Measurements from ENCODE around the gene FAM168B. TPM values are rescaled to one million over a fixed set of nuclear protein-coding genes. Genes with fewer than 3 reads are reported as not detected.

FAM168B gene
- total RNA-seq, 4 donors from 2014 or later = 54.5 to 95.8 (median 81.5) TPM

DNA sequence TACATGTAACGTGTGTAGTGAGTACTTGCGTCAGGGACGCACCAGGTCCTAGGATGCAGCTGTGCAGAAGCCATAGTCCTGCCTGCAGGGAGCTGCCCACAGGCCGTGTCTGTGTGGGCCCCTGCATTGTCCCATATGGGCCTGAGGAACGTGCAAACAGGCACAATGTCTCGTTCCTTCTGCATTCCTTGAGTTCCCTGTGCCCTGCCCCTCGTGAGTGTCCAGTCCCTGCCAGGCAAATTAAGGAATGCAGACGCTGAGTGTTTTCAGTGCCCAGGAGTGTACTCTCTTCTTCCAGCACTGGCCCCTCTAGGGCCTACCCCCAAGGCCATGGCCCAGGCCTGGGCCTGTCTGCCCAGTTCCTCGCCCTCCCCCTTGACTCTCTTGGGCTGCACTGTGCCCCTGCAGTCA, 61.8 kb downstream of the FAM168B start:
- no peak for DNase-seq
- Histone ChIP-seq H3K36me3 (no peaks in the 10 kb centered on the region), H3K4me3 (no peak overlapping the region), H3K9me3 (no peaks in the 10 kb centered on the region), H3K27me3 (peaks cover 0 to 7% of the 10 kb centered on the region in 2 donors), H3K27ac (no peak overlapping the region), H3K4me1 (peaks cover 0 to 6% (median 0%) of the 10 kb centered on the region in 4 donors)
- TF ChIP-seq, protein P1, sequence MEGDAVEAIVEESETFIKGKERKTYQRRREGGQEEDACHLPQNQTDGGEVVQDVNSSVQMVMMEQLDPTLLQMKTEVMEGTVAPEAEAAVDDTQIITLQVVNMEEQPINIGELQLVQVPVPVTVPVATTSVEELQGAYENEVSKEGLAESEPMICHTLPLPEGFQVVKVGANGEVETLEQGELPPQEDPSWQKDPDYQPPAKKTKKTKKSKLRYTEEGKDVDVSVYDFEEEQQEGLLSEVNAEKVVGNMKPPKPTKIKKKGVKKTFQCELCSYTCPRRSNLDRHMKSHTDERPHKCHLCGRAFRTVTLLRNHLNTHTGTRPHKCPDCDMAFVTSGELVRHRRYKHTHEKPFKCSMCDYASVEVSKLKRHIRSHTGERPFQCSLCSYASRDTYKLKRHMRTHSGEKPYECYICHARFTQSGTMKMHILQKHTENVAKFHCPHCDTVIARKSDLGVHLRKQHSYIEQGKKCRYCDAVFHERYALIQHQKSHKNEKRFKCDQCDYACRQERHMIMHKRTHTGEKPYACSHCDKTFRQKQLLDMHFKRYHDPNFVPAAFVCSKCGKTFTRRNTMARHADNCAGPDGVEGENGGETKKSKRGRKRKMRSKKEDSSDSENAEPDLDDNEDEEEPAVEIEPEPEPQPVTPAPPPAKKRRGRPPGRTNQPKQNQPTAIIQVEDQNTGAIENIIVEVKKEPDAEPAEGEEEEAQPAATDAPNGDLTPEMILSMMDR (IDR thresholded peaks at IDR 0.05) = no peak
- no peak for TF ChIP-seq POLR2A (IDR thresholded peaks at IDR 0.05)

DNA sequence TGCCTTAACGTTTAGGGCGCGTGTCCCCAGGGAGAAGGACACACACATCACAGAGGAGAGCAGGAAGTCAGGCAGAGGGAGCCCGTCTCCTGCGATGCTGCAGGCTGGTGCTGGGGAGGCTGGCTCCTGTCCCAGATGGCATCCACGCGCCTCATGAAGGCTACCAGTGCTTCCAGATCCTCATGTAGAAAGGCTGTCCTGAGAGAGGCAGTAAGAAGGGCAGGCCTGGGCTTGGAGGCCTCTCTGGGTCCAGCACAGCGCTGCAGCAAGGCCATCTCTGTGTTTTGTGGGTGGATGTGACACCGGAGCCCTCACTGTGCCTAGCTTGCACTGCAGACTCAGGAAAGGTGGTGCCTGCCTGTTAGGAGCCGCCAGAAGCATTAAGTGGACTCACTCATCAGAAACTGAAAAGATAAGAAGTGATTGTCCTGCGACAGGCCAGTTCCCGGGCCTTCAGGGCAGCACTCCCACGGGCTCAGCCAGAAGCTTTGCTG, 62.7 kb downstream of the FAM168B start:
- Histone ChIP-seq H3K27me3 (peaks cover 0 to 5% of the 10 kb centered on the region in 2 donors), H3K9me3 (no peaks in the 10 kb centered on the region), H3K4me3 (no peak overlapping the region), H3K4me1 (peaks cover 0 to 6% (median 0%) of the 10 kb centered on the region in 4 donors), H3K27ac (no peak overlapping the region), H3K36me3 (no peaks in the 10 kb centered on the region)
- TF ChIP-seq POLR2A (IDR thresholded peaks at IDR 0.05) = no peak
- TF ChIP-seq, protein P1 (IDR thresholded peaks at IDR 0.05) = no peak
- DNase-seq = no peak

DNA sequence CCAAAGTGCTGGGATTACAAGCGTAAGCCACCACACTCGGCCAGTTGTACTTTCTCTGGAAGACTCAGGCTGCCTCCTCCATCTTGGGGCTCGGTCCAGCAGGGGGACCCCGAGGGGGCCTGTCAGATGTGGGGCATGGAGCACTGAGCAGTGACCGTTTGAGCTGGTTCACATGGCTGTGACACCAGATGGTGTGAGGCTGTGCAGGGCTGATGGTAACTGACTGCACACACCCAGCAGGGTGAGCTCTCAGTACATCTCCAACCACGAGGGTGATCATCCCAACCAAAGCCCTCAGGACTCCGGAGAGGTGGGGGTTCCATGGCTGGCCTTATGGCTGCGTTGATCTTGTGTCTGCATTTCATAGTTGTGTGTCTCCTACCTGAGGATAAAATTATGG, 63.4 kb downstream of the FAM168B start:
- Histone ChIP-seq H3K9me3 (no peaks in the 10 kb centered on the region), H3K36me3 (no peaks in the 10 kb centered on the region), H3K4me1 (peaks cover 0 to 6% (median 0%) of the 10 kb centered on the region in 4 donors), H3K27me3 (no peaks in the 10 kb centered on the region), H3K4me3 (no peak overlapping the region), H3K27ac (no peak overlapping the region)
- DNase-seq = no peak
- TF ChIP-seq, protein P1 (IDR thresholded peaks at IDR 0.05) = no peak
- no peak for TF ChIP-seq POLR2A (IDR thresholded peaks at IDR 0.05)

DNA sequence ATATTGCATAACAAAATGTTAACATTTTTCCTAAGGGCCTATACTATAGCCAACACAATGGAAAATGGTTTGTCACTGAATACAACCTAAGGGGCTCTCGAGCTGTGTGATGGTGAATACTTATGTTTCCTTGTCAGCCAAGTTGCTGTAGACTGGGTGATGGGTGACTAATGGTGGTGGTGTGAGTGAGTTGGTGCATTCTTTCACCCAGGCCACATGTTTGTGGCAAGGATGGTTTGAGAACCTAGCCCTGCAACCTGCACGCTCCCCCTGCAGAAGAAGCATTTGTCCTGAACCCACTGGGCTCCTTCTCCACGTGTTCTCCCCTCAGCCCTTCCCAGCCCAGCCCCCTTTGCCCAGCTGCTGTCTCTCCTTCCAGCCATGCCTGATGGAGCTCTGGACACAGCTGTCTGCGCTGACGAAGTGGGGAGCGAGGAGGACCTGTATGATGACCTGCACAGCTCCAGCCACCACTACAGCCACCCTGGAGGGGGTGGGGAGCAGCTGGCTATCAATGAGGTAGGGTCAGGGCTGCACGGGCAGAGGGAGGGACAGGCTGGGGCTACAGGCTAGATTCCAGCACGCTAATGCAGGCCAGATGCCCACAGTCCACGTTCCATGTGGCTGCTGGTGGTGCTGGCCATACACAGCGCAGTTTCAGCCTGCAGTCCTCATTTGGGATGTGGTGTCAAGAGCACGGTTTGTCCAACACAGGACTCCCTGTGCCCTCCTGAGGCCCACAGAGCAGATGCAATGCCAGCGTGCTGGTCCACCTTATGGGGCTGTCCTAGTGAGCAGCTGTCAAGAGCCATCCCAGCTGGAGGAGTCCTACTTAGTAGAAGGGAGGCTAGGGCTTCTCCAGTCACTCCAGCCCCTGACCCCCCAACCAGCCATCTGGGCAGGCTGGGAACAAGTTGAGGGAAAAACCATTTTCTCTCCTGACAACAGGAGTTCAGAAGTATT, 65.4 kb downstream of the FAM168B start:
- Histone ChIP-seq H3K27me3 (no peaks in the 10 kb centered on the region), H3K4me3 (no peak overlapping the region), H3K27ac (no peak overlapping the region), H3K9me3 (no peaks in the 10 kb centered on the region), H3K36me3 (no peaks in the 10 kb centered on the region), H3K4me1 (no peaks in the 10 kb centered on the region)
- TF ChIP-seq, protein P1 (IDR thresholded peaks at IDR 0.05) = no peak
- TF ChIP-seq POLR2A (IDR thresholded peaks at IDR 0.05) = no peak
- DNase-seq = no peak

DNA sequence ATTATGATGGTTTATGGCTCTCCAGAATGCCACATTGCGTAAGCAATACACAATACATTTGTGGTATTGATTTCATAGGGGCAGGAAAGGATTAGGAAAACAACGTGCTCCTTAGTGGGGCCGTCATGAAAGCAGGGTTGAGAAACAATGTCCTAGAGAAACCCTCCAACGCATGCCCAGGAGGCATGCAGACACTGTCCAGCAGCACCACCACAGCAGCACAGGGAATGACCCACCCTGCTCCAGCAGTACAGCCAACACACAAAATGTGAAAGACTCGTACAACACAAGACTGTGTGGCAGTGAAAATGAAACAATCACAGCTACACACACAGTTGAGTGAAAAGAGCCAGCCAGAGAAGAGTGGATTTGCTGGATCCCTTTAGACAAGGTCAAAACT, 66.3 kb downstream of the FAM168B start:
- Histone ChIP-seq H3K9me3 (no peaks in the 10 kb centered on the region), H3K4me1 (no peaks in the 10 kb centered on the region), H3K27ac (no peak overlapping the region), H3K27me3 (no peaks in the 10 kb centered on the region), H3K36me3 (no peaks in the 10 kb centered on the region), H3K4me3 (no peak overlapping the region)
- TF ChIP-seq POLR2A (IDR thresholded peaks at IDR 0.05) = no peak
- TF ChIP-seq, protein P1 (IDR thresholded peaks at IDR 0.05) = no peak
- DNase-seq = no peak
